Measurements from ENCODE around the gene ZSCAN4.

Gene ZSCAN4, protein sequence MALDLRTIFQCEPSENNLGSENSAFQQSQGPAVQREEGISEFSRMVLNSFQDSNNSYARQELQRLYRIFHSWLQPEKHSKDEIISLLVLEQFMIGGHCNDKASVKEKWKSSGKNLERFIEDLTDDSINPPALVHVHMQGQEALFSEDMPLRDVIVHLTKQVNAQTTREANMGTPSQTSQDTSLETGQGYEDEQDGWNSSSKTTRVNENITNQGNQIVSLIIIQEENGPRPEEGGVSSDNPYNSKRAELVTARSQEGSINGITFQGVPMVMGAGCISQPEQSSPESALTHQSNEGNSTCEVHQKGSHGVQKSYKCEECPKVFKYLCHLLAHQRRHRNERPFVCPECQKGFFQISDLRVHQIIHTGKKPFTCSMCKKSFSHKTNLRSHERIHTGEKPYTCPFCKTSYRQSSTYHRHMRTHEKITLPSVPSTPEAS

DNA sequence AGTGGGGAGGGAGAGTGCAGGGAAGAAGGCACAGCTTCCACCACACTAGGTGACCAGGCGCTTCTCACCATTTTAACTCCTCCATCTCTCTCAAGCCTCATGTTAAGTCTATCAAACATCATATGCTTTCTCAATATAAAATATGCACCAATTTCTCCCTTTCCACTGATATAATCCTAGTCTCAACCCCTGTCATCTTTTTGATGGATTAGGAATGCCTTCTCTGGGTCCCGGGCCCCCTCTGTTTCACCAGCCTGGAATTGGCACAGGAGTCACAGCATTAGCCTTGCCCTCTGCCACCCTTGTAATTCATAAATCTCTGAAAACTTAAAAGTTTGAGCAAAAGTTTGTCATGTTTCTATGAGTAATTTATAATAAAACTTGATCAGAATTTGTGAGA is at the start of gene ZSCAN4:
TSS of gene ZSCAN4 (plus strand) at position 301 of the 400 bp plus-strand sequence. CDS start 7,211 bp downstream, outside the sequence.
- no peak for FAIRE-seq

DNA sequence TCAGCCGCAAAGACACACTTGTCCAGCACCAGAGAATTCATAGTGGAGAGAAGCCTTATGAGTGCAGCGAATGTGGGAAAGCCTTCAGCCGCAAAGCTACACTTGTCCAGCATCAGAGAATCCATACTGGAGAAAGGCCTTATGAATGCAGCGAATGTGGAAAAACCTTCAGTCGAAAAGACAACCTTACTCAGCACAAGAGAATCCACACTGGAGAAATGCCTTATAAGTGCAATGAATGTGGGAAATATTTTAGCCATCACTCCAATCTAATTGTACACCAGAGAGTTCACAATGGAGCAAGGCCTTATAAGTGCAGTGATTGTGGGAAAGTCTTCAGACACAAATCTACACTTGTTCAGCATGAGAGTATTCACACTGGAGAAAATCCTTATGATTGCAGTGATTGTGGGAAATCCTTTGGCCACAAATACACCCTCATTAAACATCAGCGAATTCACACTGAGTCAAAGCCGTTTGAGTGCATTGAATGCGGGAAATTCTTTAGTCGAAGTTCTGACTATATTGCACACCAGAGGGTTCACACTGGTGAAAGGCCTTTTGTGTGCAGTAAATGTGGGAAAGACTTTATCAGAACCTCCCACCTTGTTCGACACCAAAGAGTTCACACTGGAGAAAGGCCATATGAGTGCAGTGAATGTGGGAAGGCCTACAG is 47.9 kb upstream of the ZSCAN4 start:
- no peak for FAIRE-seq

GRCh38 chr19:57623091-57623490 is 45.6 kb upstream of the ZSCAN4 start:
- FAIRE-seq: no peak

DNA sequence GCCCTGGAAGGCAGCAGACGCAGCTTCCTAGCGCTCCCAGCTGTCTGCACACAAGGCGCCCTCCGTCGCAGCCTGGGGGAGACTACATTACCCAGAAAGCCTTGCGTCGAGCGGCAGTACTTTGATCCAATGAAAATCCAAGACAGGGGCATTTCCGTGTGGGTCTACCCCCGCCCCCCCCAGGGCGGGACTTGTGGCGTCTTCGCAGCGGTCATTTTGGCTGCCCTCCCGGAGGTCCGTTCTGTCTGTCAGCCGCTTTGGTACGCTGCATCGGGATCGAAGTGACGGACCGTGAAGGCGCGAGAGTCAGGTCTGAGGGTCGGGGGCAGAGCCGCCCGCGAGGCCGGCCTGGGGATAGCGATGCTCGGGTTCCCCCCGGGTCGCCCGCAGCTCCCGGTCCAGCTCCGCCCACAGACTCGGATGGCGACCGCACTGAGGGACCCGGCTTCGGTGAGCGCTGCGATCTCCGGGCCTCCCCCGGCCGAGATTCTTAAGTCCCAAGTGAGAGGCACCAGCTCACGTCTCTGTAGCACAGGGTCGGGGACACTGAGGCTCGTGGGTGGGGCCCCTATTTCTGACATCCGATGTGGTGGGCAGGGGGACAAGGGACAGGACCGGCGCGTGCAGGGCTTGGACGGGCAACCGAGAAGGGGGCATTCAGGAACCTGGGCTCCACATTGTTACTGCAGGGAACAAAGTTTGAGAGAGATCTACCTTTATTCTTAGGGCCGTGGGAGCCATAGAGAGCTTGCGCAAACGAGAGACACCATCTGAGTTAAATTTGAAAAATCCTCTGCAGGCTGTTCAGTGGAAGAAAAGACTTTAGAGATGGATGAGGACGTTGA is 35.5 kb upstream of the ZSCAN4 start, which contains the start of gene ZNF211:
TSS of gene ZNF211 (plus strand) at position 182 of the 845 bp plus-strand sequence. CDS start at position 361, 179 bp downstream.
- FAIRE-seq: peak; percentile 93

DNA sequence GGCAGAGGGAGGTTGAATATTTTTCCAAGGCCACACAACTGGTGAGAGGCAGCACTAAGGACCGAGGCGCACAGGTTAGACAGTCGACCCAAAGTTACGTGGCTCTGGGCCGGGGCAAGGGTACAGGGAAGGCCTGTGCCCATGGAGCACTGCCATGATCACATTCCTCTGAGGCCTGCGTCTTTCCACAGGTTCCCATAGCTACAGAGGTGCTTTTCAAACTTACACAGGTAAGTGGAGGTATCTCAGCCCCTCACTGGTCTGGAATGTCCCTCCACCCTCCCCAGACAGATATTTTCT is 35.0 kb upstream of the ZSCAN4 start:
- no peak for FAIRE-seq

DNA sequence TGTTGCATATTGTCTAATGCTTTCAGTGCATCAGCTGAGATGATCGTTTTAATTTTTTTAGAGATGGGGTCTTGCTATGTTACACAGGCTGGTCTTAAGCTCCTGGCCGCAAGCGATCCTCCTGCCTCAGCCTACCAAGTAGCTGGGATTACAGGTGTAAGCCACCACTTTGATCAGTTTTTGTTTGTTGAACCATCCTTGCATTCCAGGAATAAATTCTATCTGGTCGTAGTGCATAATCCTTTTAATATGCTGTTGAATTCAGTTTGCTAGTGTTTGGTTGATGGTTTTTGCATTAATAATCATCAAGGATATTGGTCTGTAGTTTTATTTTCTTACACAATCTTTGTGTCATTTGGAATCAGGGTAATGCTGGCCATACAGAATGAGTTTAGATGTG is 31.4 kb upstream of the ZSCAN4 start:
- FAIRE-seq: no peak

DNA sequence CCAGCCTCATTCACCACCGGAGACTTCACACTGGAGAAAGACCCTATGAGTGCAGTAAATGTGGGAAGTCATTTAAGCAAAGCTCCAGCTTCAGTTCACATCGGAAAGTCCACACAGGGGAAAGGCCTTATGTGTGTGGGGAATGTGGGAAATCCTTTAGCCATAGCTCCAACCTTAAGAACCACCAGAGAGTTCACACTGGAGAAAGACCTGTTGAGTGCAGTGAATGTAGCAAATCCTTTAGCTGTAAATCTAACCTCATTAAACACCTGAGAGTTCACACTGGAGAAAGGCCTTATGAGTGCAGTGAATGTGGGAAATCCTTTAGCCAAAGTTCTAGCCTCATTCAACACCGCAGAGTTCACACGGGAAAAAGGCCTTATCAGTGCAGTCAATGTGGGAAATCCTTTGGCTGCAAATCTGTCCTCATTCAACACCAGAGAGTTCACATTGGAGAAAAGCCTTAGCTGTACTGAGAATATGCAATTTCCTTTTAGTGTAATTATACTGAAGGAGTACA is 27.0 kb upstream of the ZSCAN4 start:
- FAIRE-seq: no peak

DNA sequence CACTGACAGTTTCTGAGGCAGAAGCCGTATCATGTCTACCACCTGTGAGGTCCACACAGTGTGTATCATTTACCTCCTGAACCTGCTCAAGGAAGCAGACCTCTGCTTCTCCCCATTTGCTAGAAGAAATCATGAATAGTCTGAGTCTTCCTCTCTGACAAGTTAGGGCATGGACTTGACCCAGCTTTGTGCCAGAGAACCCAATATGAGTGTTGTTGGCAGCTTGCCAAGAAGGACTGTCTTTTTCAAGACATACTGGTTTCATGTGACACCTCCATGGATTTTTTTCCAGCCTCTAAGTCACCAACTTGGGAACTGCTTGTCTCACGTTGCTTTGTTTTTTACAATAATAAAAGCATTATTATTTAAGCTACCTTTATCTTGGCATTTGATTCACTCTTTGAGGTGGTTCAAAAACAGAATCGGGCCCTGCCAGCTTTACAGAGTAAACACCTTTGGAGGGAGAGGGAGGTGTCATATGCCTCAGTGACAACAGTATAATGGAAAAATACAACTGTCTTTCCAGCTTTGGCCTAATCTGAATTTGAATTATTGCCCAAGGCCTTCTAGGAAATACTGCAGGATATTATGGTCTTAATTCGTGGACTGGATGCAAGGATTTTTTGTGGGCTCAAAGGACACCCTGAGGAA is 26.2 kb upstream of the ZSCAN4 start:
- FAIRE-seq: no peak

DNA sequence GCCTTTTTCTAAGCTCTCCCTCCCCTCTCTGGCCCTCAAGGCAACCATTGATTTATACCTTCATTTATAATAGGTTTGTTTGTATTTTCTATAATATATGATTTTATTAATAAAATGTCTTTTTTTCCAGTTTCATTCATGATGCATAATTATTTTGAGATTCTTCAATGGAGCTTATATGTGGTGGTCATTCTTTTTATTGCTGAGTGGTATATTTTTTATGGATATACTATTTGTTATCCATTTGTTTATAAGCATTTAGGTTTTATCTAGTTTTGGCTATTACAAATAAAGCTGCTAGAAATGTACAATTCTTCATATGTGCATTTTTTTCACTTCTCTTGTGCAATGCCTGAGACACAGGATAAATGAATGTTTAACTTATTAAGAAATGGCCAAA is 25.0 kb upstream of the ZSCAN4 start:
- no peak for FAIRE-seq

DNA sequence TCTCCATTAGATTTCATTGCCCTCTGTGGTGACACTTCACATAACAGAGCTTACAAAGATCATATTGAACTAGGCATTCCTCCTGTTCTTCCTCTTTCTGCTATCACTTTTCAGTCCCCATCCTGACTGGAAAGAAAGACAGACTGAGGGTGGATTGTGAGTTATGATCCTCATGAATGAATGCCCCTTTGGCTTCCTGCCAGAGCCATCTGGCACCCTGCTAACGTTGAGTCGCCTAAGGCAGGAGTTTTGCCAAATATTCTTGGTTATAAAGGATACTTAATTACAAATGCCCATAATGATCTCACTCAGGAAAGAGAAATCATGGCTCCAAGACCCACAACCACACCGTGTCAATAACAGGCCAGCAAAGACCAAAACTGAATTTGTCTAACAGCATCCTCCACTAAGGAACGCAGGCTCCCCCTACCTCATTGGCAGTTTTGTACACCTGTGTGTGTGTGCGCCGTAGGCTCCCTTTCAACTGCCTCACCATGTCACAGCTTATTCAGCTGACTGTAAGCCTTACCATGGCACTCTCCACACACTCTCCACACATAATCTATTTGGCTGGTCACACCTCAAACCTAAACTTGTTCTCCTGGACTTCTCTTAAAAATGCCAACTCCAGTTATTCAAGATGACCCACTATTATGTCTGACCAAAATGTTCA is 20.3 kb upstream of the ZSCAN4 start:
- no peak for FAIRE-seq

DNA sequence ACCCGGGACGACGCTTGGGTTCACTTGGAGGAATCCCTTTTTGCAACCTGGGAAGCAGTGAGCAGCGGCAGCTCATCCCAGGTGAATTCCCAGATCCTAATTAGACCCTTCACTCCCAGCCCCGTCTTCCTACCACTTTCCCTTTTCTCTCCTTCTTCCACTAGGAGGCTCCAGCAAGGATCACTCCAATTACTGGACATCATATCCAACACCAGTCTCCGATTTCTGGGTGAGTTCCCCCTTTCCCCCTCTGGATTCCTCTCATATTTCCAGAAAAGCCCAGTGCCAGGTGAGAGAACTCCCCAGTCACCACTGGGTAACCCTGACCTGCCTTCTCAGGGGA is 17.1 kb upstream of the ZSCAN4 start:
- FAIRE-seq: no peak

DNA sequence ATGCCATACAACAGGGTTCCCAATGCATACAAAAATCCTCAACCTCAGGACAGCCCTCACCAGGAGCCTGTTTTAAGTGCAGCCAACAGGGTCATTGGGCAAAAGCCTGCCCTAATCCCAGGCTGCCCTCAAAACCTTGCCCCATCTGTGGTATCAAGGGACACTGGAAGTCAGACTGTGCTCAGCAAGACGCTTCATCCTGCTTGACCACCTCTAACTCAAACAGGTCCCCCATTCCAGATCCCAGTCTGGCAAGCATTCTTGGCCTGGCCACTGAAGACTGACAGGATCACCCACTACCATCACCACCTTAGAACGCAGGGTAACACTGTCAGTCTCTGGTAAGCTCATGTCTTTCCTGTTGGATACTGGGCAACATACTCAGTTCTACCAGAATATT is 15.0 kb upstream of the ZSCAN4 start:
- FAIRE-seq: no peak

DNA sequence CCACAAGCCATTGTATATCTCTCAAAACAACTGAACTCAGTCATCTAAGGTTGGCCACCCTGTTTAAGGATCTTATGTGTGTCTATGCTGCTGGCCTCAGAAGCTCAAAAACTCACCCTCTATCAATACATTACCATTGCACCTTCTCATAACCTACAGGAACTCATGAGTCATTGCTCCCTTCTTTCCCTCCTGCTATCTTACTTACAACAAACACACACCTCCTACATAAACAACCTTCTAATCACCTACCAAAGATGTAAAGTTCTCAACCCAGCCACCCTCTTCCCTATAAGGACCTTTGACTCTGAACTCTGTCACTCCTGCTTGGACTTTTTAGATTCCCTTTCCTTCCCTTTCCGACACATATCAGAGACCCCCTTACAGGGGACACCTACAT is 13.3 kb upstream of the ZSCAN4 start:
- no peak for FAIRE-seq

- FAIRE-seq: no peak
Measured at GRCh38 chr19:57656346-57656745, 12.4 kb upstream of the ZSCAN4 start.

- no peak for FAIRE-seq
Measured at GRCh38 chr19:57664269-57665127, 4.2 kb upstream of the ZSCAN4 start.

- no peak for FAIRE-seq
Measured at GRCh38 chr19:57665261-57665806, 3.4 kb upstream of the ZSCAN4 start.

GRCh38 chr19:57667228-57667627 is 1.5 kb upstream of the ZSCAN4 start:
- no peak for FAIRE-seq

- no peak for FAIRE-seq
Measured at GRCh38 chr19:57671124-57671895, 2.6 kb downstream of the ZSCAN4 start.

- no peak for FAIRE-seq
Measured at GRCh38 chr19:57672466-57672865, 3.7 kb downstream of the ZSCAN4 start.

DNA sequence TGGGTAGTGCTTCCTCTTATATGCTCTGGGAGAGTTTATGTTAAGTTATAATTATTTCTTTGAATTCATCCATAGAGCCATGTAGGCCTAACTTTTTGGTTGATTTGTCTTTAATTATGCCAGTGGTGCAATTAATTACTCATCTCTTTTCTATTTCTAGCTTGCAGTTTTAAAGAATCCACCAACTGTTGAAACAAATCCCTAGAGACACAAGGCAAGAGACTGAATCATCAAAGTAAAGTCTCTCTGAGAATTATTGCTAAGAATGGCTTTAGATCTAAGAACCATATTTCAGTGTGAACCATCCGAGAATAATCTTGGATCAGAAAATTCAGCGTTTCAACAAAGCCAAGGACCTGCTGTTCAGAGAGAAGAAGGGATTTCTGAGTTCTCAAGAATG is 7.1 kb downstream of the ZSCAN4 start:
- FAIRE-seq: no peak
